ENCODE measurements around the gene SYNE2.

Gene SYNE2

GRCh38 chr14:64074961-64075612 lies 222.3 kb downstream of the SYNE2 start:
- H3K4me3 ChIP-seq (ENCODE audit: low read length) = no peak overlapping the region
- DNase-seq (ENCODE audit: low read depth) = peak; percentile 77
- no peak for TF ChIP-seq CTCF (IDR thresholded peaks at IDR 0.05; ENCODE audit: insufficient read depth, low read depth, low read length, missing control alignments)

GRCh38 chr14:64075613-64076005 lies 222.8 kb downstream of the SYNE2 start:
- no peak overlapping the region for H3K4me3 ChIP-seq (ENCODE audit: low read length)
- no peak for DNase-seq (ENCODE audit: low read depth)
- no peak for TF ChIP-seq CTCF (IDR thresholded peaks at IDR 0.05; ENCODE audit: insufficient read depth, low read depth, low read length, missing control alignments)

- no peak for DNase-seq (ENCODE audit: low read depth)
- no peak overlapping the region for H3K4me3 ChIP-seq (ENCODE audit: low read length)
- no peak for TF ChIP-seq CTCF (IDR thresholded peaks at IDR 0.05; ENCODE audit: insufficient read depth, low read depth, low read length, missing control alignments)
Observed at GRCh38 chr14:64080452-64080851, 227.6 kb downstream of the SYNE2 start.

- H3K4me3 ChIP-seq (ENCODE audit: low read length) = no peak overlapping the region
- TF ChIP-seq CTCF (IDR thresholded peaks at IDR 0.05; ENCODE audit: insufficient read depth, low read depth, low read length, missing control alignments) = no peak
- peak; percentile 70 for DNase-seq (ENCODE audit: low read depth)
Observed at GRCh38 chr14:64081174-64081746, 228.5 kb downstream of the SYNE2 start.

GRCh38 chr14:64082837-64083236 lies 230.0 kb downstream of the SYNE2 start:
- H3K4me3 ChIP-seq (ENCODE audit: low read length) = no peak overlapping the region
- no peak for TF ChIP-seq CTCF (IDR thresholded peaks at IDR 0.05; ENCODE audit: insufficient read depth, low read depth, low read length, missing control alignments)
- DNase-seq (ENCODE audit: low read depth) = peak; percentile 50

- no peak for TF ChIP-seq CTCF (IDR thresholded peaks at IDR 0.05; ENCODE audit: insufficient read depth, low read depth, low read length, missing control alignments)
- H3K4me3 ChIP-seq (ENCODE audit: low read length) = no peak overlapping the region
- DNase-seq (ENCODE audit: low read depth) = no peak
Observed at GRCh38 chr14:64088647-64088964, 235.8 kb downstream of the SYNE2 start.

- TF ChIP-seq CTCF (IDR thresholded peaks at IDR 0.05; ENCODE audit: insufficient read depth, low read depth, low read length, missing control alignments) = no peak
- no peak overlapping the region for H3K4me3 ChIP-seq (ENCODE audit: low read length)
- peak; percentile 30 for DNase-seq (ENCODE audit: low read depth)
Observed at GRCh38 chr14:64089920-64090319, 237.1 kb downstream of the SYNE2 start.

Measured in epithelial cell of esophagus (primary cell).